GM23338 (cell line): ENCODE results near the gene PTGDS.

Source experiments
- CREB1 ChIP-seq: fragments of 250-450 bp; sonication (Bioruptor Pico); IDR thresholded peaks from 2 replicates; pipeline ENCODE4 v1.5.0; 2020; ENCODE audit warnings: low read depth, mild to moderate bottlenecking, moderate library complexity
- EZH2 ChIP-seq: fragments of 200-600 bp; sonication (generic); IDR thresholded peaks from one replicate; pipeline ENCODE4 v1.8.0; 2017; ENCODE audit warnings: antibody characterized with exemption, mild to moderate bottlenecking, low read depth; ENCODE audit not compliant: unreplicated experiment
- EZH2phosphoT487 ChIP-seq: fragments of 200-600 bp; sonication (generic); IDR thresholded peaks from one replicate; pipeline ENCODE4 v1.8.1; 2018; ENCODE audit warnings: antibody characterized with exemption; ENCODE audit not compliant: unreplicated experiment
- JUNB ChIP-seq: IDR thresholded peaks from one replicate; pipeline ENCODE4 v1.6.1; 2016; ENCODE audit warnings: antibody characterized with exemption; ENCODE audit not compliant: unreplicated experiment
- NANOG ChIP-seq: IDR thresholded peaks from 2 replicates; pipeline ENCODE4 v1.6.1; 2016; ENCODE audit warnings: antibody characterized with exemption, borderline replicate concordance
- POLR2AphosphoS5 ChIP-seq: IDR thresholded peaks from 2 replicates; pipeline ENCODE4 v1.6.1; 2016; ENCODE audit warnings: antibody characterized with exemption, low read depth
- REST ChIP-seq: IDR thresholded peaks from one replicate; pipeline ENCODE4 v1.6.1; 2018; ENCODE audit warnings: antibody characterized with exemption; ENCODE audit not compliant: unreplicated experiment
- STAT1 ChIP-seq: IDR thresholded peaks from one replicate; pipeline ENCODE4 v1.6.1; 2016; ENCODE audit warnings: antibody characterized with exemption; ENCODE audit not compliant: unreplicated experiment
- ZNF114 ChIP-seq: fragments of 250-450 bp; sonication (Bioruptor Pico); IDR thresholded peaks from 2 replicates; pipeline ENCODE4 v1.5.0; 2020; ENCODE audit warnings: mild to moderate bottlenecking, moderate library complexity
- ZNF331 ChIP-seq: fragments of 250-450 bp; sonication (Bioruptor Pico); IDR thresholded peaks from 2 replicates; pipeline ENCODE4 v1.5.0; 2020; ENCODE audit warnings: low read depth, mild to moderate bottlenecking, moderate library complexity
- TF ChIP-seq, protein P1 (sequence below), 2 experiments: fragments of 200-600 bp in 1 of 2; sonication (generic) in 1 of 2; conservative IDR thresholded peaks; 2 replicates each; pipeline versions ENCODE4 v1.5.1 to v1.6.1; 2016 to 2017; ENCODE audit warnings: antibody characterized with exemption in 2 of 2, low read depth in 2 of 2, mild to moderate bottlenecking in 2 of 2, moderate library complexity in 1 of 2
- TF ChIP-seq, protein P2 (sequence below): IDR thresholded peaks from 2 replicates; pipeline ENCODE4 v1.6.1; 2016; ENCODE audit warnings: antibody characterized with exemption
- TF ChIP-seq, protein P3 (sequence below): fragments of 250-450 bp; sonication (Bioruptor Pico); IDR thresholded peaks from 2 replicates; pipeline ENCODE4 v1.5.0; 2020; ENCODE audit warnings: mild to moderate bottlenecking, moderate library complexity

- TF ChIP-seq, protein P1, sequence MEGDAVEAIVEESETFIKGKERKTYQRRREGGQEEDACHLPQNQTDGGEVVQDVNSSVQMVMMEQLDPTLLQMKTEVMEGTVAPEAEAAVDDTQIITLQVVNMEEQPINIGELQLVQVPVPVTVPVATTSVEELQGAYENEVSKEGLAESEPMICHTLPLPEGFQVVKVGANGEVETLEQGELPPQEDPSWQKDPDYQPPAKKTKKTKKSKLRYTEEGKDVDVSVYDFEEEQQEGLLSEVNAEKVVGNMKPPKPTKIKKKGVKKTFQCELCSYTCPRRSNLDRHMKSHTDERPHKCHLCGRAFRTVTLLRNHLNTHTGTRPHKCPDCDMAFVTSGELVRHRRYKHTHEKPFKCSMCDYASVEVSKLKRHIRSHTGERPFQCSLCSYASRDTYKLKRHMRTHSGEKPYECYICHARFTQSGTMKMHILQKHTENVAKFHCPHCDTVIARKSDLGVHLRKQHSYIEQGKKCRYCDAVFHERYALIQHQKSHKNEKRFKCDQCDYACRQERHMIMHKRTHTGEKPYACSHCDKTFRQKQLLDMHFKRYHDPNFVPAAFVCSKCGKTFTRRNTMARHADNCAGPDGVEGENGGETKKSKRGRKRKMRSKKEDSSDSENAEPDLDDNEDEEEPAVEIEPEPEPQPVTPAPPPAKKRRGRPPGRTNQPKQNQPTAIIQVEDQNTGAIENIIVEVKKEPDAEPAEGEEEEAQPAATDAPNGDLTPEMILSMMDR (conservative IDR thresholded peaks at IDR 0.05; ENCODE audit: low read depth in 2 of 2), result no peak
- TF ChIP-seq EZH2 (no peak), STAT1 (no peak), REST (no peak), POLR2AphosphoS5 (no peak), EZH2phosphoT487 (no peak), ZNF114 (CRISPR knock-in tag) (no peak), CREB1 (CRISPR knock-in tag) (no peak), NANOG (no peak), ZNF331 (no peak), JUNB (no peak)
- TF ChIP-seq, protein P2, sequence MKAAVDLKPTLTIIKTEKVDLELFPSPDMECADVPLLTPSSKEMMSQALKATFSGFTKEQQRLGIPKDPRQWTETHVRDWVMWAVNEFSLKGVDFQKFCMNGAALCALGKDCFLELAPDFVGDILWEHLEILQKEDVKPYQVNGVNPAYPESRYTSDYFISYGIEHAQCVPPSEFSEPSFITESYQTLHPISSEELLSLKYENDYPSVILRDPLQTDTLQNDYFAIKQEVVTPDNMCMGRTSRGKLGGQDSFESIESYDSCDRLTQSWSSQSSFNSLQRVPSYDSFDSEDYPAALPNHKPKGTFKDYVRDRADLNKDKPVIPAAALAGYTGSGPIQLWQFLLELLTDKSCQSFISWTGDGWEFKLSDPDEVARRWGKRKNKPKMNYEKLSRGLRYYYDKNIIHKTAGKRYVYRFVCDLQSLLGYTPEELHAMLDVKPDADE, result no peak
- TF ChIP-seq, protein P3, sequence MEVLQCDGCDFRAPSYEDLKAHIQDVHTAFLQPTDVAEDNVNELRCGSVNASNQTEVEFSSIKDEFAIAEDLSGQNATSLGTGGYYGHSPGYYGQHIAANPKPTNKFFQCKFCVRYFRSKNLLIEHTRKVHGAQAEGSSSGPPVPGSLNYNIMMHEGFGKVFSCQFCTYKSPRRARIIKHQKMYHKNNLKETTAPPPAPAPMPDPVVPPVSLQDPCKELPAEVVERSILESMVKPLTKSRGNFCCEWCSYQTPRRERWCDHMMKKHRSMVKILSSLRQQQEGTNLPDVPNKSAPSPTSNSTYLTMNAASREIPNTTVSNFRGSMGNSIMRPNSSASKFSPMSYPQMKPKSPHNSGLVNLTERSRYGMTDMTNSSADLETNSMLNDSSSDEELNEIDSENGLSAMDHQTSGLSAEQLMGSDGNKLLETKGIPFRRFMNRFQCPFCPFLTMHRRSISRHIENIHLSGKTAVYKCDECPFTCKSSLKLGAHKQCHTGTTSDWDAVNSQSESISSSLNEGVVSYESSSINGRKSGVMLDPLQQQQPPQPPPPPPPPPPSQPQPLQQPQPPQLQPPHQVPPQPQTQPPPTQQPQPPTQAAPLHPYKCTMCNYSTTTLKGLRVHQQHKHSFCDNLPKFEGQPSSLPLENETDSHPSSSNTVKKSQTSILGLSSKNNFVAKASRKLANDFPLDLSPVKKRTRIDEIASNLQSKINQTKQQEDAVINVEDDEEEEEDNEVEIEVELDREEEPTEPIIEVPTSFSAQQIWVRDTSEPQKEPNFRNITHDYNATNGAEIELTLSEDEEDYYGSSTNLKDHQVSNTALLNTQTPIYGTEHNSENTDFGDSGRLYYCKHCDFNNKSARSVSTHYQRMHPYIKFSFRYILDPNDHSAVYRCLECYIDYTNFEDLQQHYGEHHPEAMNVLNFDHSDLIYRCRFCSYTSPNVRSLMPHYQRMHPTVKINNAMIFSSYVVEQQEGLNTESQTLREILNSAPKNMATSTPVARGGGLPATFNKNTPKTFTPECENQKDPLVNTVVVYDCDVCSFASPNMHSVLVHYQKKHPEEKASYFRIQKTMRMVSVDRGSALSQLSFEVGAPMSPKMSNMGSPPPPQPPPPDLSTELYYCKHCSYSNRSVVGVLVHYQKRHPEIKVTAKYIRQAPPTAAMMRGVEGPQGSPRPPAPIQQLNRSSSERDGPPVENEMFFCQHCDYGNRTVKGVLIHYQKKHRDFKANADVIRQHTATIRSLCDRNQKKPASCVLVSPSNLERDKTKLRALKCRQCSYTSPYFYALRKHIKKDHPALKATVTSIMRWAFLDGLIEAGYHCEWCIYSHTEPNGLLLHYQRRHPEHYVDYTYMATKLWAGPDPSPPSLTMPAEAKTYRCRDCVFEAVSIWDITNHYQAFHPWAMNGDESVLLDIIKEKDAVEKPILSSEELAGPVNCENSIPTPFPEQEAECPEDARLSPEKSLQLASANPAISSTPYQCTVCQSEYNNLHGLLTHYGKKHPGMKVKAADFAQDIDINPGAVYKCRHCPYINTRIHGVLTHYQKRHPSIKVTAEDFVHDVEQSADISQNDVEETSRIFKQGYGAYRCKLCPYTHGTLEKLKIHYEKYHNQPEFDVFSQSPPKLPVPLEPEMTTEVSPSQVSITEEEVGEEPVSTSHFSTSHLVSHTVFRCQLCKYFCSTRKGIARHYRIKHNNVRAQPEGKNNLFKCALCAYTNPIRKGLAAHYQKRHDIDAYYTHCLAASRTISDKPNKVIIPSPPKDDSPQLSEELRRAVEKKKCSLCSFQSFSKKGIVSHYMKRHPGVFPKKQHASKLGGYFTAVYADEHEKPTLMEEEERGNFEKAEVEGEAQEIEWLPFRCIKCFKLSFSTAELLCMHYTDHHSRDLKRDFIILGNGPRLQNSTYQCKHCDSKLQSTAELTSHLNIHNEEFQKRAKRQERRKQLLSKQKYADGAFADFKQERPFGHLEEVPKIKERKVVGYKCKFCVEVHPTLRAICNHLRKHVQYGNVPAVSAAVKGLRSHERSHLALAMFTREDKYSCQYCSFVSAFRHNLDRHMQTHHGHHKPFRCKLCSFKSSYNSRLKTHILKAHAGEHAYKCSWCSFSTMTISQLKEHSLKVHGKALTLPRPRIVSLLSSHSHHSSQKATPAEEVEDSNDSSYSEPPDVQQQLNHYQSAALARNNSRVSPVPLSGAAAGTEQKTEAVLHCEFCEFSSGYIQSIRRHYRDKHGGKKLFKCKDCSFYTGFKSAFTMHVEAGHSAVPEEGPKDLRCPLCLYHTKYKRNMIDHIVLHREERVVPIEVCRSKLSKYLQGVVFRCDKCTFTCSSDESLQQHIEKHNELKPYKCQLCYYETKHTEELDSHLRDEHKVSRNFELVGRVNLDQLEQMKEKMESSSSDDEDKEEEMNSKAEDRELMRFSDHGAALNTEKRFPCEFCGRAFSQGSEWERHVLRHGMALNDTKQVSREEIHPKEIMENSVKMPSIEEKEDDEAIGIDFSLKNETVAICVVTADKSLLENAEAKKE (CRISPR knock-in tag), result no peak
Measured at GRCh38 chr9:136960938-136961275, 16.4 kb upstream of the PTGDS start.
